GM18519 (cell line): ENCODE data around the gene TENM3.

ENCODE experiments used
- ATAC-seq: cut with Tn5 transposase; IDR thresholded peaks from one replicate; pipeline ENCODE4 v1.9.1; 2021; ENCODE audit warnings: mild to moderate bottlenecking, moderate library complexity; ENCODE audit not compliant: unreplicated experiment, low FRiP score

TENM3 gene

DNA sequence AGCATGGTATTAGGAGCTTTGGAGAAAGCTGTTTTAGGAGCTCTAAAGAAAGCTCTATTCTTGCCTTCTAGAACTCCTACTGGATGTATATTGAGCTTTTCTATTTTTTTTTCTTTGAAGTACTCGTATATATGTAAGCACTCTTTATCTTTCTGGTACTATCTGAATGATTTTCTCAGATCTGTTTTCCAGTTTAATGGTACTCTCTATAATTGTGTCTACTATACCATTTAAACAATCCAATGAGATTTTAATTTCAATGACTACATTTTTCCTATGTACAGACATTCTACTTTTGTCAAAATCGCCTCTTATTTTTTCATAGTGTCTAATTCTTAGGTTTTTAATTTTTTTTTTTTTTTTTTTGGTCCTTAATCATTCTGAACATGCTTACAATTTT, 345.9 kb downstream of the TENM3 start:
- no peak for ATAC-seq

DNA sequence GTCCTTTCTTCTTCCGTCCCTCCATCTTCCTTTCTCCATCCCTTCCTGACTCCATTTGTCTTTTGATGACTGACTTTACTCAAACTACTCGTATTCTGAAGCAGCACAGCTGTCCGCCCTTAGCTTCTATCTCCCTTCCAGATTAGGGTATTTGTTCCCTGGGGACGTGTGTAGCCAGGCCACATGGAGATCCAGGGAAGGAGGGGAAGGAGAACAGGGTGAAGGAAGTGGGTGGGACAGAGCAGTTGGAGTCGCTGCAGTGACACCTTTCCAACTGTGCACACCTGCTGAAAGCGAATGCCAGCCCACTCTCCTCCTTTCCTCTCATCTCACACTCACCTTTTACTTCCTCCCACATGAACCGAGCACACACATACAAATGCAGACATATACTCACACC, 350.2 kb downstream of the TENM3 start:
- no peak for ATAC-seq

DNA sequence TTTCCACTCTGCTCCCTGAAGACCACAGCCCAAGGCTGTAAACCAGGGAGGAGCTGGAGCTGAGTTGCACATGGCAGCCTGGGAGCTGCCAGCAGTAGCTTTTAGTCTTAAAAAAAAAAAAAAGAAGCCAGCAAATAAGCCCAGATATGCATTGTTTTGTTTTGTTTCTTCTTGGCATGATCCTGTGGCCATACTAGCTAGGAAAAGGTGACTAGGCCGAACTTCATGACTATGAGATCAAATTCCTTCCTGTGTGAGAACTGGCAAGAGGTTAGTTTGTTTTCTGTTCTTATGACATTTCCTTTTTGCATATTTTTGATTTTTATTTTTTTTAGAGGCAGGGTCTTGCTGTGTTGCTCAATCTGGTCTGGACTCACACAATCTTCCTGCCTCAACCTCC, 350.7 kb downstream of the TENM3 start:
- ATAC-seq, result no peak

DNA sequence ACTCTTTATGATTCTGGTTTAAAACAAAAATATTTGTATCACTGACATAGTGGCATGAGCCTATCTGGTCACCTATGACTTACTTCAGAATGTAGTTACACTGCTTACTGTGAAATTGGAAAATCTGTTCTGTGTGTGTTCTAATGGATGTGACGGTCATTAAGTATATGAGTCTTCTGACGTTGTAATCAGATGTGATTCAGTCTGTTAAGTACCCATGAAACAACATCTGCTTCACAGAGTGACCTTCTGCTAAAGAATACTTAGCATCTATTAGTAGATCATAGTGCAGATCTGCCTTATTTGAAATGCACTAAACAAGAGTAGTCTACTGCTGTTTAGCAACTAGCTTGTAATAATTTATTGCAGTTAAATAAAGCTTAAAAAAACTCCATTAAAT, 356.9 kb downstream of the TENM3 start:
- no peak for ATAC-seq

DNA sequence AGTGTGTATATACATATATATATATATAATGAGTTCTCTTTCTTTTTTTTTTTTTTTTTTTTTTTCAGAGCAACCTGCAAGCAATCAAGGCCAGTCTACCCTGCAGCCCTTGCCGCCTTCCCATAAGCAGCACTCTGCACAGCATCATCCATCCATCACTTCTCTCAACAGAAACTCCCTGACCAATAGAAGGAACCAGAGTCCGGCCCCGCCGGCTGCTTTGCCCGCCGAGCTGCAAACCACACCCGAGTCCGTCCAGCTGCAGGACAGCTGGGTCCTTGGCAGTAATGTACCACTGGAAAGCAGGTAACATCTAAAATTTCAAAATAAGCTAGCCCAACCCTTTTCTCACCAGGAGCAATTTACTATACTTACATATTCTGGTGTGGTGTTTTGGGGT, 357.7 kb downstream of the TENM3 start:
- no peak for ATAC-seq

DNA sequence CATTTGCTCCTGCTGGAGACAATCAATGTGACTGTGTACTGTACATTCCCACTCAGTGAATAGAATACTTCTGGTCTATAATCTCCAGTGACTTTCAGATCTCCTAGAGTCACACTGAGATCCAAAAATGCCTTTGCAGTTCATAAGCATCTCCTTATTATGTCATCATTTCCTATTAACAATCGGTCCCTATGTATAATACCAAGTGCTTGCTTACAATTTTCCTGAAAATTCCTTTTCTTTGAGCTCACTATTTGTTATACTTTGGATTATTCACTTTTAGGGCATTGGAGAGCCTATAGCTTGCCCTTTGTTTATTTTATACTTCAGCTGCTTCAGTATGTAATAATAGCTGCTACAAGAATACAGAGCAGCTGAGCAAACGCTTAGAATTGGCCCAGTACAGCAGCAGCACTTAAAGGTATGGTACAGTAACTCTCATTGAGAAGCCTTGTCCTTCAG, 361.0 kb downstream of the TENM3 start:
- ATAC-seq, result no peak

DNA sequence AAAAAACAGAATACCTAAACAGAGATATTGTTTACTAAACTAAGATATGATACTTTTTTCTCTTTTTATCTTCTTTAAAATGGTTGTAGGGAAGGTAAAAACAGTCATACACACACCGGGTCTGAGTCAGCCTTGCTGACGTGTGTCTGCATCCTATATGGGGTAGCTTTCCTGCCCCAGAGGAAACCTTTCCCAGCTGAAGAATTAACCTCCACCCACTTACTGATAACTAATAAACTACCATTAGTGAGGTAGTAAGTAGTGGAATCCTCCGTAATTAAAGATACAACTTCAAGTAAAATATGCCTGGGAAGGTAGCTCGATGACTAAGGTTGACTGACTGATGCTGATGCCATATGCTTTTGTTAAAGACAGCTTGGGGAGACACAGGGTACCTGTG, 361.8 kb downstream of the TENM3 start:
- ATAC-seq, result no peak

DNA sequence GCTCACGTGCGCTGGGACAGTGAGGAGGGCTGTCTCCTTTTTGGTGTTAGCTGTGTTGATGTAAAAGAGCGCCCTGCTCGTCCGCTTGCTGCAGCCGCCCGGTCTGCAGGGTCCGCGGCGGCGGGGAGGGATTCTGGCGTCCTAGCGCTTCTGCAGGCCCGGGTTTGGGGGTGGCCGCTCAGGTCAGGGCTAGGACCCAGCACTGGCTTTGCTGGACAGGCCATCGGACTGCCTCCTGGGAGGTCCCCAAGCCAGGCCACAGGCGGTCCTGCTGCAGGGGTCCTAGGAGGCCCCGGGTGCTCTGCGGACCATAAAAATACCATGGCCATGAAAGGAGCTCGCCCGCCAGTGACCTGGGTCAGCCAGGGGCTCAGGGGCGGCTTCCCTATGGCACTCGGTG, 365.3 kb downstream of the TENM3 start:
- ATAC-seq, result no peak

DNA sequence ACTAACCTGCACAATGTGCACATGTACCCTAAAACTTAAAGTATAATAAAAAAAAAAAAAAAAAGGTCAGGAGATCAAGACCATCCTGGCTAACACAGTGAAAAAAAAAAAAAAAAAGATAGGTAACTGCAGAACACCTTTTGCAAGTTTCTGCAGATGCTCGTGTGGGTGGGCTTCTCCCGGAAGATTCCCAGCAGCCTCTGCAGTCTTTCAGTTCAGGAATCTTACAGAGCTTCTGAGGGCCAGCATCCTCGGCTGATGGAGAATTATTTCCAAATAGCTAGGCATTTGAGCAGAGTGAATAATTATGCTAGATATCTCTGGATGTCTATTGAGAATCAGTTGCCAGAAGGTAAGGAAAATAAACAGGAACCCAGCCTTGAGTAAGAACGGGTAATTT, 373.3 kb downstream of the TENM3 start:
- ATAC-seq, result no peak

DNA sequence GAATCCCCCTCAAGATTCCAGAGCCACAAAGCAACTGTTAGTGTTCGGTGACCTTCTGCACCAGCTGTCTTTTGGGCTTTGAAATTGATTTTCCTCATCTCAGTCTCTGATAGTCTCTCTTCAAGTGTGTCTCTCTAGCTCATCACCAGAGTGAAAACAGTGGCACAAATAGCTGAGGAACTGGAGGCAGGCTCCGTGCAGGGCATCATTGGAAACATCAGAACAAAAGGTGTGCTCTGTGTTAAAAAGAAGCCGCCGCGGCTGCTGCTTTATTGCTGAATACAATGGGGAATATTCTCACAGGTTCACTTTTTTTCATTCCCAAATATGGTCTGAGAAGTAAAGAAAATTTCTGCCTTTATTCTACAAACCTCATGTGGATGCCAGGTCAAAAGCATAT, 376.5 kb downstream of the TENM3 start:
- no peak for ATAC-seq

DNA sequence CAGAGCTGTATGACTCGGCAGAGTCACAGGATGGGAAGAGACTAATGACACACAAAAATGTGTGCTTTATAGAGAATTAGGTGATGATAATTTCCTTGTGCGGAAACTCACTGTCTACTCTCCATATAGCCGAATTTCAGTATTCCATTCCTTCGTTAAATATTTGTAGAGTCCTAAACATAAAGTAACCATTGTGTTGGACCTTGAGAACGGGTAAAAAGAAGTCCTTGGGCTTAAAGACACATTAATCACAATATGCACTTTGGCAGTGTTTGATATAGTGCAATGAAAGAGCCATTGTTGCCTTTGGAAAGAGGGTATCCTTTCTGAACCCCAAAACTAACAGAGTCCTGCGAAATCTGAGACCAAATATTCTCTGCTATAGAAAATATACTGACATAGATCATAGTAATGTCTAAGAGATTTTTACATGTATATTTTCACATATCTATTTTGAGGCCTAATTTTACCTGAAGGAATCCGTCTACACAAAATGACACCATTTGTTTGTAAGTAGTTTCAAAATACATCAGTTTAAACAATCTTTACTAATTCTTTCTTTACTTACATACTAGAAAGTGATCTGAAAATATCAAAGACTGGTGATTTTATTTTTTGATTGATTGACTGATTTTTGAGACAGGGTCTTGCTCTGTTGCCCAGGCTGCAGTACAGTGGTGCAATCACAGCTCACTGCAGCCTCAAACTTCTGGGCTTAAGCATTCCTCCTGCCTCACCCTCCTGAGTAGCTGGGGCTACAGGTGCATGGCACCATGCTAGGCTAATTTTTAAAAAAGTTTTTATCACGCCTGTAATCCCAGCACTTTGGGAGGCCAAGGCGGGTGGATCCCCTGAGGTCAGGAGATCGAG, 377.1 kb downstream of the TENM3 start:
- ATAC-seq, result no peak

DNA sequence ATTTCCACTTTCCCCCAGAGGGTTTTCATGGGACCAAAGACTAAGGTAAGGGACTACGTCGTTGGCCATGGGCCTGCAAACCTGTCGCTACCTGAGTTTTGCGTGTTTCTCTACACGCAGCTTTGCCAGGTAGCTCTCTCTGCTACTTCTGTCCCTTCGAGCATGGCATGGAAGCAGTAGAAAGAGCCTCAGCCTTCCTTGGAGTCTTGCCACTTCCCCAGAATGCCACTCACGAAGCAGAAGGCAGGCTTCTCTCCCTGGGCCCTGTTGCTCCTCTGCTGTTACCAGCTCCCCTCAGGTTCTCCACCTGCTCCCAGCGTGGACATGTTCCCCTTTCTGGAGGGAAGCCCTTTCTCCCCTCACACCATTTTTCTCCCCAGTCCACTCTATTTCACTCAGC, 381.1 kb downstream of the TENM3 start:
- ATAC-seq, result no peak

DNA sequence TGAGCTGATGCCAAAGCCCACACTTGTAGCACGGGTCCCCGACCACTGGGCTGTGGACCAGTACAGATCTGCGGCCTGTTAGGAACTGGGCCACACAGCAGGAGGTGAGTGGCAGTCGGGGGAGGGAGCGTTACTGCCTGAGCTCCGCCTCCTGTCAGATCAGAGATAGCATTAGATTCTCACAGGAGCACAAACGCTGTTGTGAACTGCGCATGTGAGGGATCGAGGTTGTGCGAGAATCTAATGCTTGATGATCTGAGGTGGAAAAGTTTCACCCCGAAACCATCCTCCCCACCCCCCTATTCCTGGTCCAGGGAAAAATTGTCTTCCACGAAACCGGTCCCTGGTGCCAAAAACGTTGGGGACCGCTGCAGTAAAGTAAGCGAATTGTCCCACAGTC, 382.0 kb downstream of the TENM3 start:
- no peak for ATAC-seq

DNA sequence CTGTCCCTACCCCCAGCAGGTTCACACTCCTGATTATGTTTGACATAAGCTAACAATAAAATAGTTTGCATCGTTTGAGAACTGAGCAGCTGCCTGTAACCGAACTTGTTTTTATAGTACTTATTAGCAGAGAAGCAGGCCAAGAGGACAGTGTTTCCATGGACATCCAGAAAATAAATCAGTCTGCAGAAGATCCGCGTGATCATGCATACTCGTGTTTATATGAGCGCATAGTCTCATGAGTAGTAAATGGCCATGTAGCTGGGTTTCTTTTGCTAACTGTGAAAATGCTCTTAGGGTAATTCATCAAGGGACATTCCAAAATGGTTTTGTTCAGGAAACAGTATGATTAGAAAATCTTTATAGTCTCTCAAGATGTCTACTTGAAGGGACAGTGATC, 384.8 kb downstream of the TENM3 start:
- no peak for ATAC-seq

DNA sequence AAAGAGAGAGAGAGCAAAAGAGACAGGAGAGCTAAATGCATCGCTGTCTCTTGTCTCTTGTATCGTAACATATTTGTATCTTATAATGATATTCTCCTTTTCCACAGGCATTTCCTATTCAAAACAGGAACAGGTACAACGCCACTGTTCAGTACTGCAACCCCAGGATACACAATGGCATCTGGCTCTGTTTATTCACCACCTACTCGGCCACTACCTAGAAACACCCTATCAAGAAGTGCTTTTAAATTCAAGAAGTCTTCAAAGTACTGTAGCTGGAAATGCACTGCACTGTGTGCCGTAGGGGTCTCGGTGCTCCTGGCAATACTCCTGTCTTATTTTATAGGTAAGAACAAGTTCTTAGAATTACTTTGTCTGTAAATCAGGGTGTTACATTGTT, 385.3 kb downstream of the TENM3 start:
- ATAC-seq, result no peak

DNA sequence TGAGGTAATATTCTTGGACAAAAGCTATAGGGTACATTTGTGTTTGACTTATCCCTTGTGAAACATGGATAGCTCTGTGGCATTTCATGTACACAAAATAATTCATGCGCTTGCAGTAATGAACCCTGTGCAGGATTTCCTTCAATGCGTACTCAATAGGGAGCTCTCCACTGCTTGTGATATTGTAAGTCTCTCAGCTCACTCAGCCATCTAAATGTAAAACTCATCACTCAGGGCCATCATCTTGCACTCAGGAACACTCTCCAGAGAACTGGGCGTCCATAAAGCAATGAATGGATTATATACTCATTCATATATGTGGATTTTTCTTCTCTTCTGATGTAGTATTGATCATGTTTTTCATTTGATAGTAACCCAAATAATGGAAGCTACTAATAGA, 385.9 kb downstream of the TENM3 start:
- no peak for ATAC-seq

DNA sequence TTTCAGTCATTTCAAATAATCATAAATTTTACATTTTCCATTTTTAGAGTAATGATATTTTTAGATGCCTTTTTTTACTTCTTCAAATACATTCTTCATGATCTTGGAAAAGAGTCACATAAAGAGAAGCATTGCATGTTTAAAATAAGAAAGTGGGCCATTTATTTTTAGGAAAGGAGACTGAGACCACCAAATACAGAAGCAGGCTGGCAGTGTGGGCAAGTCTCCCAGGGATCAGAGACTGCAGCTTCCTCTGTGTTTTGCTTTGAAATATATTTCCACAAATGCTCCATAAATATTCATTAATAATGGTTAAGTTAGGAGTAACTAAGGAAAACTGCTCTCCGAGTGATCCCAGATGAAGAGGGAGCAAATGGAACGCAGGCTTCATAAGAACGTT, 397.3 kb downstream of the TENM3 start:
- no peak for ATAC-seq

DNA sequence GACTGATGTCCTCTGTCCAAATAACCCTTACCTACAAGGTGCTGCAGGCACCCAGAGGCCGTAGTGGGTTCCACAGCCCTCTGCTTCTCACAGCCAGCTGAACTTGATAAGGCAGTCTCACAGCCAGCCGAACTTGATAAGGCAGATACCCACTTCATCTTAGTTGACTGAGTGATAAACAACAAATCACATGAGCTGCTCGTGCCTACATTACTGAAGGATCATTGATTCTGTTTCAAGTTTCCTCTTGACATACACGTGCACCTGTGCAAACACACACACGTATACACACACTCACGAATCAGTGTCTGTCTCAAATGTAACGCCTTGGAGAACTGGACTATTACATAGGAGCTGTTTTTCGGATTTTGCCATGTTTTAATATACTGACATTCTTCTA, 397.7 kb downstream of the TENM3 start:
- no peak for ATAC-seq

DNA sequence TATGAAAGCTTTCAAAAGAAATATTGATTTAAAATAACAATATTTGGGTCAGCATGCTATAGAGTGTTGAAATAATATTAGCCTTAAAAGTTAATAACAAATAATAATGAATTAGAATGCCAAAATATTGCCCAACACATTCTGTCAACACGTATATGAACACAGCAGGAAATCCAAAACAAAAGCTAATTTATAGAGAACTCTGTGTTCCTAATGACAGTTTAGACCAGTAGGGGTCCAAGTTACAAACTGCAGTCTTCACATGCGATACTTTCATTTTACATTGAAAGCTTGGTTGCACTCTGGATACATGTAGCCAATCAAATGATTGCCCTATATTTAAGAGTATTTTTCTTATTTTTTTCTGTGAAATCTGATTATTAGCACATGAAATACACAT, 399.6 kb downstream of the TENM3 start:
- ATAC-seq, result peak; percentile 76

DNA sequence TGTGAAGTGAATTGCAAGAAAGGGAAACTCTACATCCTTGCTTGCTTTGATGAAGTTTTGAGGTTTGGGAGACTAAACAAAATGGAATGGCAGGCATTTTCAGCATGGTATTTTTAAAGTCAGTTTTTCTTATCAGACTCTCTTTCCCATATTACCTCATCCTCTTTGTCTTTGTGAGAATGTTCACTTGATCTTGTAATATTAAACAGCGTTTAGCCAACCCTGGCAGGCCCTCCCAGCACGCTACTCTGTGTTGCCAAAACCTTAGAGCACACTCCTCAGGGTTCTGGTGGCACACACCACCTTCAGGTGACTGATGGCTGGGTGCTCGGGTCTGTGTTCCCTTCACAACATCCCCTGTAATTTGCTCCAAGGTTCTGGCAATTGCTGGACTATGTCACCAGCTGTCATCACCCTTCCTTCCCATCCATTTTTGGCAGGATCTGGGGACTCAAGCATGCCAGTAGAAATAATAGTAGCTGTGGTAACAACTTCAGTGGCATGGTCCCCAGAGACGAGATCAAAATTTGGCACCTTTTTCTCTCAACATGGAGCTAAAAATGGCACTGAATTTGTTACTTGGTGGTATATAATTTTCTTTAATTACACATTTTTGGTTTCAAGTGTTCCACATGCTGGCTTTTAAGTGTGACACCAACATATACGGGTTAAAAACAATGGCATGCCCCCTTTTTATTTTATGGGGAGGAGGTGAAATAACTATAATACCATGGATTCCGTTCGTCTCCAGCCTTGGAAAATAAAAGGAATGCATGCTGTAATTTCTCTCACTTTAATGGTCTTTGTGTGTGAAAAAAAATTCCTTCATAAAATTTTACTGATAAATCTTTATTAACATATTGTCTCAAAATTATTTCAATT, 400.8 kb downstream of the TENM3 start:
- no peak for ATAC-seq

DNA sequence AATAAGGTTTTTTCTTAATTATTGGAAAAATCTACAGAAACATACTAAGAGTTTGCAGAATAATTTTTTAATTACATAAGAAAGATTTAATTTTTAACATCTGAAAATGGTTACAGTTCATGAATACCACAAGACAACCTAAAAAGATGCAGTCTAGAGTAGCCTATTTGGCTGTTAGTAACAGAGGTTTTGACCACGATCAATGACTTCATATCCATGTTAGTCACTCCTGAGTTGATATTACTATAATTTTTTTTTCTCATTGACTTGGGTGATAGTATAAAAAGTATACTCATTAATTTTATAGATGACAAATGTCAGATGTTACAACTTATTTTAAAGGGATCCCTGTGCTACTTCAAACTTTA, 401.5 kb downstream of the TENM3 start:
- no peak for ATAC-seq

DNA sequence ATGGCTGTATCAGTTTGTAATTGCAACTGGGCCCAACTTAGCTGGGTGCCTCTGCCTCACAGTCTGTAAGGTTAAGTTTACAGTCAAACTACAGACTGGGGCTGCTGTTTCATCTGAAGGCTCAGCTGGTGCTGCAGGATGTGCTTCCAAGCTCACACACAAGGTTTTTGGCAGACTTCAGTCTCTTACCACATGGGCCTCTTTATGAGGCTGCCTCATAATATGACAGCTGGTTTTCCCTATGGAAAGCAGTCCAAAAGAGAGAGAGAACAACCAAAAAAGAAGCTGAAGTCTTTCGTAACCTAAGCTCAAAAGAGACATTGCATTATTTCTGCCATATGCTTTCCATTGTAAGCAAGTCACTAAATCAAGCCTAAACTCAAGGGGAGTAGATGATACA, 402.3 kb downstream of the TENM3 start:
- ATAC-seq, result no peak
